ENCODE results near the gene TRPC1. TPM values are rescaled to one million over a fixed set of nuclear protein-coding genes. Genes with fewer than 3 reads are reported as not detected.

The TRPC1 gene
- total RNA-seq, 1 donor from 2014 or later: 14.0 TPM

DNA sequence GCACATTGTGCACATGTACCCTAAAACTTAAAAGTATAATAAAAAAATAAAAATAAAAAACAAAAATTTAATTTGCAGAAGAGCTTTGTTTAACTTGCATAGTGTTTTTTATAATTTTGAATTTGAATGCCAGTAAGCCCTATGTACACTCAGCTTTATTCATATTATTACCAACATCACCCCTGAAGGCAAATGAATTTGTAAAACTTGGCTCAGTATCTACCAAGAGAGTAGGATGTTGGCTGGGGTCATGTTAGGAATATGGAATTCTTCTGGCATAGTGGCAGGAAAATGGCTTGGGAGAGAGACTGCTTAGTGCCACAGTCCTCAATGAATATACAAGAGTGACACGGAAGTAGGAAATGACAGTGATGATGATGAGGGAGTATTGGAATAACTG, 30.7 kb downstream of the TRPC1 start:
- DNase-seq: no peak

DNA sequence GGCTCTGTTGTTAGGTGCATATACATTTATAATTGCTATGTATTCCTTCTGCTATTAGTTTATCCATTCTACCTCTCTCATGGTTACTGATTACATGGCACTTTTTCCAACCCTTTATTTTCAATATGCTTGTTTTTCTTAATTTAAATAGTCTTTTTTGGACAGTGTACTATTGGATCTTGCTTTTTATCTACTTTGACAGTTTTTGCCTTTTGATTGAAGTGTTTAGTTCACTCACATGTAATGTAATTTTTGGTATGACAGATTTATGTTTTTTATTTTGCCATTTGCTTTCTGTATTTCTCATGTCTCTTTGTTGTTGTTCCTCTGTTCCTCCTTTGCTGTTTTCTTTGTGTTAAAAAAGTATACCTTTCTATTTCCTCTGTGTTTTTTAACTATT, 44.5 kb downstream of the TRPC1 start:
- DNase-seq: no peak

DNA sequence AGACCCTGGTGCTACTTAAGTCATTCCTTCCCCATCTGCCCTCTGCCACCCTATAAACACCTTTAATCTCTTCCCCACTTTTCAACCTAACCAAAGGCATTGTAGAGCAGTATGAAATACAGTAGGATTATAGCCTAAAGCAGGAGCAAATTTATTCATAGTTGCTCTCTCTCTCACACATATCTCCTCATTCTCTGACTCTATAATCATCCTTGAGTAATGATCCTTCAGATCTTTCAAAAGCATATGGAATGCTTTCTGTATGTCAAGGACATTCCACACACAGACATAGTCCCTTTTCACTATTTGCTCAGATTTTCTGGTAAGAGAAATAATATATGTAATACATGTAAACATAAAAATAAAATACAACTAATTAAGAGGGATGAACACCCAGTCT, 54.1 kb downstream of the TRPC1 start:
- no peak for DNase-seq

DNA sequence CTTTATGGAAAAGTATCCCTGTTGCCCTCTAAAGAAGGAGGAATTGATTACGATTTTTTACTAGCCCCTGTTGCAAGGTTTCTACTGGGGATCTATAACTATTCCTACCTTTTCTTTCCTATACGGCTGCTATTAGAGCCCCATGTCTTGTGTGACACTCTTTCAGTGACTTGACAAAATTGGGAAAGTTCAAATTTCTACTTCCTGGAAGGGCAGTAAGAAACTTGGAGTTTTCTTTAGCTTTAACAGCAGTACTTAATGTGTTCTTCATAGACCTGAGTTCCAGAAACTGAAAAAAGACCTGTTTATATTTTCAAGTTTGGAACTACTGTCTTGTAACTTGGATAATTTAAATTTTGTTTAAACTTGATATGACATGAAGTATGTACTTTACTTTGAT, 54.7 kb downstream of the TRPC1 start:
- no peak for DNase-seq

DNA sequence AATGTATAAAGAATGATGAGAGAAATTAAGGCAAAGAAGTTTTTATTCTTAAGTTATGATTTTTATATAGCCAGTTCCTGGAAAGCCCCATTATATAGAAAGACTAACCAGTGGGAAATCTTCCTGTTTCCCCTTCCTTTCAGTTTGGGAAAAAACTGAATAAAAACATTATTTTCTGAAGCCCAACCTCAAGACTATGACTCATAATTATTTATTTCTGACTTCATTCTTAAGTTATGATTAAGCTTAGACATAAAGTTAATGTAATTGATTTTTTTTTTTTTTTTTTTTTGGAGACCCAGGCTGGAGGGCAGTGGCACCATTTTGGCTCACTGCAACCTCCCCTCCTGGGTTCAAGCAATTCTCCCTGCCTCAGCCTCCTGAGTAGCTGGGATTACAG, 55.8 kb downstream of the TRPC1 start:
- no peak for DNase-seq

DNA sequence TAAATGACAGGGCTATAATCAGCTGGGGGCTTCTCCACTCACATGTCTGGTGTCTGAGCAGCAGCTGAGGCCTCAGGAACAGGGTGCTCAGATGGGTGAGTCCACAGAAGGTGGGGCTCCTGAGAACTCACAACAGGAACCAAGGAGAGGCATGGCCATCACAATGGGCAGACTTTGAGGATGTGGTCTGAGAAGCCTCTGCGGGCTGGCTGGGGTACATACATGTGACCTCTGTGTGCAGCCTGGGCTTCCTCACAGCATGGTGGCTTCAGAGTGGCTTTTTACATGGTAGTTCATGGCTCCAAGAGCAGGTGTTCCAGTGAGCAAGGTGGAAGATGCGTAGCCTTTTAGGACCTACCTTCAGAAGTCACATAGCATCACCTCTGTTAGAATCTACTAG, 58.8 kb downstream of the TRPC1 start:
- no peak for DNase-seq

DNA sequence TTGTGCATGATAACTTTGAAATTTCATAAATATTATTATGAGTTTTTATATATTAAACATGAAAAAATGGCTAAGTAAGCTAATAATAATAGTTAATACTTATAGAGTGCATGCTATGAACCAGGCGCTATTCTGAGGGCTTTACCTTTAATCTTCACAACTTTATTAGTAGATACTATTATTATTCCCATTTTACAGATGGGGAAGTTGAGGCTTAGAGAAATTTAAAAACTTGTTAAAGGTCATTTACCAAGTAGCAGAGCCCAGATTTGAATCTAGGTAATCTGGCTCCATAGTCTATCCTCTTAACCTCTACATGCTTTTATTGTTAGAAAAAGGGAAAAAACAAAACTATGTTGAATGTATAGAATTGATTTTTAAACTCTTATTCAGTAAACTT, 60.4 kb downstream of the TRPC1 start:
- DNase-seq: no peak

DNA sequence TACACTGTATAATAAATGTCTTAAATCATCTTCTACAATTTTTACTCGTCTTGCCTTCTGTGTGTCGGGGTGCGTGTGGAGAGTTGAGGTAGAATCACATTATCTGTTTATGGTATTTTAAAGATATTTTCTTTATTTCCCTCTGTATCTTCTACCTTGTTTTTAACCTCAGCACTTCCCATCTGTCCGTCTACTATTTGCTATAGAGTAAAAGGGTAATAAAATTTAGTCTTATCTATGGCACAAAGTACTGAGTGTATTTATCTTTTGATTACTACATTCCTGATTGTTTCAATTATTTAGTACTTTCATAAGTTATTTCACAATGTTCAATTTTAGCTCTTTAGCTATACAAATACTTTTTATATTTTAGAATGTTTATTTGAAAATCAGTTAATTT, 62.2 kb downstream of the TRPC1 start:
- DNase-seq: no peak

DNA sequence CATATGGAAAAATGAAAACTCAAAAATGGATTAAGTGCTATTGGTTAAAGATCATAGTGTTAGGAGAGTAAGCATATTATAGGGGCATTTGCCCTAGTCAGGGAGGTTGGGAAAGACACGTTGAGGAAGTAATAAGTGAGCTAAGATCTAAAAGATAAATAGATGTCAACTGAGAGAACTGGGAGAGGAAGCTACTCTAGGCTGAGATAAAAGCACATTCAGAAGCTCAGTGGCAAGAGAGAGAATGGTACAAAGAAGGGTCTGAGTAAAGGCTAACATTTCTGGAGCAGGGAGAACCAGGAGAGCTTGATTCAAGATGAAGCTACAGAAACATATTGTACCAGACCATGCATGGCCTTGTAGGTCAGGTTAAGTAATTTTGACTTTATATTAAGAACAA, 63.9 kb downstream of the TRPC1 start:
- DNase-seq: no peak

DNA sequence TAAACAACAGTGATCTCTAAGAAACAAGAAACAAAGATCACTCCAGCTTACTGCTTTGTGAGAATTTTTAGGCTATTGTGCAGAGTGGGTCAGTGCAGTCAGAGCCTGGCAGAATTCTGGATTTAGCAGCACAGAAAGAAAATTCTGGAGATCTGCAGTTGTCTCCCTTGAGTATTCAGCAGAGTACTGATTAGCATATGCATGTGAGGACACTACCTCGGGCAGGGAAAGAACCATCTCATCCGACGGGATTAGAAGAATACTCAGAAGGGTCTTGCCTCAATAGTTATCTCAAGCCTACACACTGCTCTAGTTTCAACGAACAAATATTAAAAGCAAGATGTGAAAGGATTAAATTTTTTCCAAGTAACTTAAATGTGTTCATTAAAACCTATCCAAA, 70.7 kb downstream of the TRPC1 start:
- no peak for DNase-seq

DNA sequence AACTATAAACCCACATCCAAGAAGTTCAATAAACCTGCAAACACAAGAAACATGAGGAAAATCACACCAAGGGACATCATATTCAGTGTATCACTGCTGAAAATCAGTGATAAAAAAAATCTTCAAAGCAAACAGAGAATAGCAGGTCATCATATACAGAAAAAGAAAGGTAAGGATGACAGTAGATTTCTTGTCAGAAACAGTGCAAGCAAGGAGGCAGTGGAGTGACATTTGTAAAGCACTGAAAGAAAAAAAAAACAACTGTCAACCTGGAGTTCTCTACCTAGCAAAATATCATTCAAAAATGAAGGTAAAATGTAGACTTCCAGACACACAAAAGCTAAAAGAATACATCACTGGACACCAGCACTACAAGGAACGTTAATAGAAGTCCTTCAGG, 71.5 kb downstream of the TRPC1 start:
- DNase-seq: no peak

DNA sequence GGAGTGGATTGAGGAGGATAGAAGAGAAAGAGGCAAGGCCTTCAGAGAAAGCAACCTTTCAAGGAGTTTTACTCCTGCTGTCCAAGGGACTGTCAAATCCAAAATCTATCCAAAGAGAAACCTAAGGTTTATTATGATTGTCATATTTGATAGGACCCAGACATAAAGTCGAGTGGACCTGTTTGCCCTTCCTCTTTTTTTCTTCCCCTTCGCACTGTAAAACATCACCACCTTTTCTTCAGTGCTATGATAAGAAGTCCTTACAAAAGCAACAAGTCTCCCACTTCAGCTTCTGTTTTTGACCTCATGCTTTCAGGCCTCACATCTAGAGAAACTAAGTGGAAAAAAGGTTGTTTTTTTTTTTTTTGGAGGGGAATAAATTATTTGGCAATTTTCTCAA, 73.0 kb downstream of the TRPC1 start:
- no peak for DNase-seq

DNA sequence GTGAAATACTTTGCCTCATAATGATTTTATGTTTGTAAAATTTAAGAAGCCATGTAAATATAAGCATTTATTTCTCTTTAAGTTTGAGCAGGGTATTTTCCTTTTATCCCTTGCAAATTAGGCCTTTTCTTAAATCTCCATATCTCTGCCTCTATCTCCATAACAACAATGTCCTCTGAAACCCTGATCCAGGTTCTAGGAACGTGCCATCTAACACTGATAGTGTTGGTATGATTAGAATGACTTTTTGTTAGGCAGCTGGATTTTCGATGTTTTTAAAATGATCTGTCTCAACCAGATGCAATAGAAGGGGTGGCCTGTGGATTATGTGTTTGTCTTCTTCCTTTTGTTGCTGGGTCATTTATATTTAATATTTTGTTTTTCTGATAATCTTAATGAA, 77.9 kb downstream of the TRPC1 start:
- no peak for DNase-seq

DNA sequence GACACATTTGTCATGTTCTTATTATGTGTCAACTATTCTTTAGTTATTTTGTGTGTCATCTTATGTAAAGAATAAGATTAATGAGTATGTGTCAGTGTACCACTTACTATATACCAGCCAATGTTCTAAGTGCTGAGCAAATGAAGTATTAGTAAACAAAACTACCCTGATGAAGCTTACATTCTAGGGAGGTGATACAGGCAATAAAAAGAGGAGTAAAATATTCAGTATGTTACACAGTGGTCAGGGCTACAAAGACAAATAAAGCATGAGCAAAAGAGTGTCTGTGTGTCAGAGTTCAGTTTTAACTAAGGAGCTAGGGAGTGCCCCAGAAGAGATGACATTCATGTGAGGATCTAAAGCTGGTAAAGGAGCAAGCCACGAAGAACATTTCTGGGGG, 79.1 kb downstream of the TRPC1 start:
- DNase-seq: no peak

DNA sequence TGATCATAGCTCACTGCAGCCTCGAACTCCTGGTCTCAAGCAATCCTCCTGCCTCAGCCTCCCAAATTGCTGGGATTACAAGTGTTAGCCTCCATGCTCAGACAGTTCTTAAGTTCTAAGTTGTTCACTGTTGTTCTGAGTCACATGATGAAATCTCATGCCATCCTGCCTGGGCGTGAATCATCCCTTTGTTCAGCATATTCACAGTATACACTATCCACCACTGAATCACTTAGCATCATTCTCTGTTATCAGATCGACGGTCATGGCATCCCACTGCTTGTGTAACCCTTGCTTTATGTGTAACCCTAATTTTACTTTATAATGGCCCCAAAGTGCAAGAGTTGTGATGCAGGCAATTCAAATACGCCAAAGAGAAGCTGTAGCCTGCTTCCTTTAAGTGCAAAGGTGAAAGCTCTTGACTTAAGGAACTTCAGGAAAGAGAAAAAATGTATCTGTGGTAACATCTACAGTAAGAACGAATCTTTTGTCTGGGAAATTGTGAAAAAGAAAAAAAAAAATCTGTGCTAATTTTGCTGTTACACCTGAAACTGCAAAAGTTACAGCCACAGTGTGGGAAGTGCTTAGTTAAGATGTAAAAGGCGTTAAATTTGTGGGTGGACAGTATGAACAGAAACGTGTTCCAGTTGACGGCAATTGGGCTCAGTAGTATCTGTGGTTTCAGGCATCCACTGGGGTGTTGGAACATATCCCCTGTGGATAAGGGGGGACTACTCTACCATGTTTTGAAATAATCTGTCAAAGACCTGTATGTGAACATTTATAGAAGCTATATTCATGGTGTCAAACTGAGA, 84.5 kb downstream of the TRPC1 start:
- peak; percentile 60 for DNase-seq

DNA sequence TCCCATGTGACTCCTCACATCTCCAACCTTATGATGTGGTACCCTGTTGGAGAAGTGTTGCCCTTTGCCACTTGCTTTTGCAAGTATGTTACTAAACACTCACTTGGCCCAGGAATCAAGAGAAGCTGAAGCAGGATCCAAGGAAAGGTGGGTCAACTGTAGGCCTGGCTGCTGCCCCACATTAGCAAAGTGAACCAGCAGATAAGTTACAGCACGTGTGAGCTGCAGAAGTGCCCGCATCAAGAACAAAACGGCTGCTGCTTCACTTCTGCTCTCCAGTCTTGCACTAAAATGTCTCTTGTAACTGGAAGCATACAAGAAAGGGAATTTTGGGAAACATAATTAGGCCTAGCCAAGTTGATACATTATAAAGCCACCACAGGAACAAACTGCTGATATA, 85.4 kb downstream of the TRPC1 start:
- no peak for DNase-seq

DNA sequence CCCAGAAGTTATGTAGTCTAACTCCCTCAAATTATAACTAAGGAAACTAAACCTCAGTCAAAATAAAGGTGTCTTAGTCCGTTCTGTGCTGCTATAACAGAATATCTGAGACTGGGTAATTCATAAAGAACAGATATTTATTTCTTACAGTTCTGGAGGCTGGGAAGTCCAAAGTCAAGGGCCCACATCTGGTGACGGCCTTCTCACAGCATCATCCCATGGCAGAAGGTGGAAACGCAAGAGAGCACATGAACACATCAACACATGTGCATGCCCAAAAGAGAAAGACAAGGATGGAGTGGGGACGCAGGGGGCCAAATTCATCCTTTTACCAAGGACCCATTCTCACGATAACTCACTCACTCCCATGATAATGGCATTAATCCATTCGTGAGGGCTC, 92.0 kb downstream of the TRPC1 start:
- DNase-seq: no peak

DNA sequence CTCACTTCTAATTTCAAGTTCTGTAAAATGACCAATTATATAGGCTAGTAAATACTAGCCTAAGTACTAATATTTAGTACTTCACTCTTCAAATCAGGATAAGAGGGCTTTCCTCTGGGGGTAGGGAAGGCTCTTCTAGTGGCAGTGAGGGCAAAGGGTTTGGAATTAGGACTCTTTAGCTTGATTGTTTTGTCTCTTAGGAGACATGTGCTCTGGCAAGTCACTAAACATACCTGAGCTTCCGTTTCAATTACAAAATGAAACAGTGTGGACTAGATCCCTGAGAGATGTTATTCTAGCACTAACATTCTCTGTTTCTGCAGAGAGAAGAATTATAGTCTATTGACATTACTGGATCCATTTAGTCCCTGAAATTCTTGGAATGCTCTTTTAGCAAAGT, 93.5 kb downstream of the TRPC1 start:
- DNase-seq: no peak

DNA sequence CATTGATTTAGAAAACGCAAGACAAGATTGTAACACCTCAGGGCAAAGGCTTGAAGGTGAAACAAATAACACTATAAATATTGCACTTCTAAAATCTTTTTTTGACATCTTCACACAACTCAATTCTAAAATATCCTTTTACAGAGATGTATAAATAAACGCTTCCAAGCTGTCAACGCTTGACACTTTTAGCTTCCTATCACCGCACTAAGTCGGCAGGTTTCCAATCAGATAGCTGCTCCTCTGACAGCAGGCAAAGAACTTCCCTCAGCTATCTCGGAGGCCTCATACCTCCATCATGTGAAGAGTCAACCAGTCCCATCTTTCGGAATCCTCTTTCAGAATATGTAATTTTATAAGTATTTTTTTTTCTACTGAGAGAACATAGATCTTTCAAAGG, 94.1 kb downstream of the TRPC1 start:
- DNase-seq: no peak

DNA sequence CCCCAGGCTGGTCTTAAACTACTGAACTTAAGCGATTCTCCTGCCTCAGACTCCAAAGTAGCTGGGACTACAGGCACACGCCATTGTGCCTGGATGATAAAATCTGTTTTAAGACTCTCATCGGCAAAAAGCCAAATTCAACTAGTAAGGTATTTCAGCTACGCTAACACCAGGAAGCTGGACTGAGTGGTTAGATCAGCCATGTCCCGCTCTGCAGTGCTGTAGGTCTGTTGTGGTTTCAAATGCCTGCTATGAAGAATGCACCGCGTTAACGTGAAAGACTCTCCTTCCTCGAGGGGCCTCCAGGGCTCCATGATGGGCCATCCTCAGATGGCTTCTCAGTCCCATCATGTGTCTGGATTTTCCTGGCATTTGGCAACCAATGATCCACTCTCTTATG, 94.8 kb downstream of the TRPC1 start:
- DNase-seq: no peak

DNA sequence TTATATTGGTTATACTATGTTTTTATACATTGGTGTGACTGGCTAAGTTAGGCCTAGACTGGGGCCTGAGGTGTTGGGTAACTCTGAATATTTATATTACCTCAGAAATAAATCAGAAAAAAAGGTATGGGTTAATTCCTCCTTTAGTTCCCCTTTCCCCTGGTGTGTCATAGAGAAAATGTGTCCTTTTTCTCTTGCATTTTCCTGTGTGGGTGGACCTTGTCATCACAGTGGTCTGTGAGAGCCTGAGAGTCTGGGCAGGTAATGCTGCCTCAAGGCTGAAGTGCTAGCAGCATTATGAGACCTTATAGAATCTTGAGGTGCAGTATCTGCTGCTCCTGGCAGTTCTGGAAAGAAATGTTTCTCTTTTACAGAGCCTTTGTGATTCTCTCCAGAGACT, 95.3 kb downstream of the TRPC1 start:
- no peak for DNase-seq

DNA sequence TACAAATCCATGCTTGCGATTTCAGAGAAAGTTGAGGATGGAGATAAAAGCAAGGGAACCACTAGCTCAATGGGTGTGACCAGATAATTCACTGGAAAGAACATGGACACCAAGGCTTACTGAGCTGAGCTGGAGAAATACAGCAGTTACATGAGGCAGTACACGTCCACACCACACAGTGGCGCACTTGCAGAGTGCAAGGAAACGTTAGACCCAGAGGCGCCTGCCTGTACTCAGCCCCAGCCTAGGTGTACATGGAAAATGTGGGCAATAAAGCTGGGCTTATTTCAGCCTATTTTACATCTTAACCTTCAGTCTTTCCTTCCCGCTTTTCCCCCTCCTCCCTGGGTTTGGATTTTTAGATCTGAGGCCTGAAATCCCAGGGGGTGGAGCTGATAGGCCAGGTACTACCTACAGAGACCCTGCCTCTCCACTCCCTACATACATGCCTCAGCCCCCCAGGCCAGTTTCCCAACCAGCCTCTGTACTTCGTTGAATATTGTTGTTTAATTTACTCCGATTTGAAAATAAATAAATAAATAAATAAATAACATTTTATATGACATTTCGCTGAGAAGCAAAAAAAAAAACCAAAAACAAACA, 105.0 kb downstream of the TRPC1 start:
- peak; percentile 85 for DNase-seq

DNA sequence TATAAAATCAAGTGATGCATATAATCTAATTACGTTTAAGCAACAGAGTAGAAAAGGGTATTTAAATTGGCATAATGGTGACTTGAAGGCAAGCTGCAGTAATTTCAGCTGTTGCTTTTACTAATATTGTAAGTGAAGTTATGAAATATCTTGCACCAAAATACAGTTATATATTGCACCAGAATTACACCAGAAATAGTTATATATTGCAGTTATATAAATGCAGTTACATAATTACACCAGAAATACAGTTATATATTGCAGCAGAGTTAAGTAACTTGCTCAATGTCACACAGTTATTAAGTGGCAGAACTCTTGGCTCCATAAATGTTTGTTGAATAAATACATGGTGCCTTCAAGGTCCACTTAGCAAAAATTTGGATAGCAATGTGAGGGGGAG, 113.7 kb downstream of the TRPC1 start:
- no peak for DNase-seq

DNA sequence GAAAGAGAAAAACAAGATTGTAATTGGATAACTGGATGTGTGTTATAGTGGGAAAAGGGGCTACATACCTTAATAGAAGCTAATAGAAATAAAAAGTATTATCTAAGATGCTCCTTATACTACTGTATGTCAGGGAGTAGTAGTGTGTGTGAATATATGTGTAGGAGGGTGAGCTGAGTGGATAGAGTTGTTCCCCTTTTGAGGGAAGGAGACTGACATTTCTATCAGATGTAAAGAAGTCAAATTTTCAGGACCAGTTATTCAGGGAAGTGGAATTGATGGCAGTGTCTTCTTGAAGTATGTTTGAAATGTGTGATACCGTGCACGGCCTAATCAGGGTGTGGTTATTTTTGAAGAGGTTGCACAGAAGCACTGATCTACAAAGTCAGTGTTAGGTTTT, 116.0 kb downstream of the TRPC1 start:
- no peak for DNase-seq

Measured in dermis blood vessel endothelial cell (primary cell).